Fibroblast of villous mesenchyme (primary cell): ENCODE data around the gene TALDO1. TPM values are rescaled to one million over a fixed set of nuclear protein-coding genes. Genes with fewer than 3 reads are reported as not detected.
"Not testable (repeated sequence)": the region's sequence is repeated elsewhere in the genome, so short reads cannot be mapped to it uniquely, and the experiment has no call there.

Source experiments
- DNase-seq: peaks from one replicate; pipeline ENCODE4 v3.0.0-alpha.2; 2010; ENCODE audit warnings: low read depth
- H3K4me3 ChIP-seq: 2 replicates; pipeline ENCODE4 v1.5.1; 2011; ENCODE audit warnings: low read depth, mild to moderate bottlenecking, low read length
- CTCF ChIP-seq: IDR thresholded peaks from 2 replicates; pipeline ENCODE4 v1.5.1; 2012; ENCODE audit warnings: low read depth, mild to moderate bottlenecking, low read length; ENCODE audit not compliant: insufficient read depth
- total RNA-seq: library from RNA; depleted of rRNA; stranded (reverse); fragments of >200 nt; gene quantifications from 2 replicates; pipeline ENCODE4 v1.2.3, GENCODE V29; 2012

Gene TALDO1
- total RNA-seq, 1 donor: 148 TPM

DNA sequence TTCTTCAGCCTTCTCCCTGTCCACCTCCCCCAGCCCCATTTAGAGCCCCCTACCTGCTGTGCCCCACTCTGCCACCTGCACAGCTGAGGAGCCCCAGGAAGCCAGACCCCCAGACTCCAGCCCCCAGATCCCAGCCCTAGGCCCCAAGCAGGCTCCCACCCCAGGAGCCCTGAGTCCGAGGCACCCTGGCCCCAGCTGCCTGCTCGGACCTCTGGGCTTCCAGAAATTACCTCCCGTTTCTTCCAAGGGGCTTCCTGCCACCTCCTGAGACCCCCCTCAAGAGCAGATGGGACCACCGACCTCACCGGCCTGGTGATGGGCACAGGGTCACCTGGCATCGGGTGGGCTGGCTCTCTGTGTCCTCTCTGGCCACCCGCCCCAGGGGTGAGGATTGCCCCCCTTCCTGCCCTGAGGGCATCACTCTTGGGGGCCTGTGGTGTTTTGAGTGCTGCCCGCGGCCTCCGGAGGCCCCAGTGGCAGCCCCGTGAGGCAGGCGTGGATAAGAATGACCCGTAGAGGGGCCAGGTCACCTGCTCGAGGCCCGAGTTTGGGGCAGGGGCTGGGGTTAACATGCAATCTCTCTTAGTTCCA, 18.3 kb upstream of the TALDO1 start:
- DNase-seq: no peak
- no peak overlapping the region for H3K4me3 ChIP-seq
- no peak for TF ChIP-seq CTCF

DNA sequence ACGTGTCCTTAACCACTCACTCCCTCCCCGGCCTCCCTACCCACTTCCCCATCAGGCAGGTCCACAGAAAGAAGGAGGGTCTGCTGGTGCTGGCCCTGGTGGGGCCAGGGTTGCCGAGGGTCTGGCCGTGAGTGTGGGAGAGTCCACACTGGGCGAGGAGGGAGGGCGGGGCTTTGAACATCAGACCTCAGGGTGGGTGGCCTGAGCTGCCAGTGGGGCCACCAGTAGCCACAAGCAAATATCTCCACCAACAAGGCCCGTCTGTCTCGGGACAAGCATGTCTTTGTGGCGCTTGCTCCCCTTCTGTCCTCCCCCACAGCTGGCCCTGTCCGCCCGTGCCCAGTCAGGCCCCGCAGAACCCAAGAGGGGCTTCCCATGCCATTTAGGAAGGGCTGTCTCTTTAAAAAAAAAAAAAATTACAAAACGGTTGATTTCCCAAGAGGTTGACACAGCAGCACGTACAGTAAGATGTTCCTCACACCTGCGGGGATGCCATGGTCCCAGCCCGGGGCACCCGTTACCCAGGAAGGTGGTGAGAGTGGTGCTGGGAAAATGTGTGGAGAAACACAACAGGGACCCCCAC, 17.7 kb upstream of the TALDO1 start:
- TF ChIP-seq CTCF: no peak
- DNase-seq: no peak
- H3K4me3 ChIP-seq: no peak overlapping the region

- no peak for TF ChIP-seq CTCF
- no peak for DNase-seq
- H3K4me3 ChIP-seq: no peak overlapping the region
Observed at GRCh38 chr11:733072-733471, 14.2 kb upstream of the TALDO1 start.

GRCh38 chr11:734541-734940, 12.7 kb upstream of the TALDO1 start:
- H3K4me3 ChIP-seq, DNase-seq: not testable (repeated sequence)

DNA sequence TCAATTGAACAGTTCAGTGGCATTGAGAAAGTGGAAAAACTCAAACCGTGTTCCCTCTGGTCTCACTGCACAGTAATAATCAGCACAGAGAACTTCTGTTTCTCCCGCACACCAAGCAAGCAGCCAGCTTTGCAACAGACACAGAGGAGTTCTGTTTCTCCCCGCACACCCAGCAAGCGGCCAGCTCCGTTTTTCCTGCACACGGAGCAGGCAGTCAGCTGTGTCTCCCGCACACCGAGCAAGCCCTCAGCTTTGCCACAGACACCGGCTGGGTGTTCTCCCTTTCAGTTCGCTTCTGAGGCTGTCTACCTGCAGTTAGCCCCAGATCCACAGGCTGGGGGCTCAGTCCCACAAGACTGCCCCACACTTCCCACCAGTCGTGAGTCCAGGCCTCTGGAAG, 9.9 kb upstream of the TALDO1 start:
- DNase-seq: no peak
- H3K4me3 ChIP-seq: no peak overlapping the region
- no peak for TF ChIP-seq CTCF

DNA sequence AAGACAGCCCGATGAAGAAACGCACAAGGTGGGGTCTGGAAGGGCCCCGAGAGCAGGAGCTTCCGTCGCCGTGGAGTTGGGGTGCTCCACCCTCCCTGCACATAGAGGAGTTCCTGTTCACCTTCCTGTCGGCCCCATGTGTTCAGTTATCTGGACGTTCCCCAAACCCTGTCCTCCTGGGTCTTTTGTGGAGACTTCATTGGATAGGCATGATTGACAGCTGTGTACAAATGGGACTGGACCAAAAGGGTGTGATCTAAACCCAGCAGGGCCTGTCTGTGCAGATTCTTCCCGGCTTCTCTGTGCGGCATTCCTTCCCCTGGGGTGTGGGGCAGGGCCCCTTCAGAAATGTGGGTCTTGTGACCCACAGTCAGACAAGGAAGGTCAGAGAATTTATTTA, 9.4 kb upstream of the TALDO1 start:
- DNase-seq, H3K4me3 ChIP-seq: not testable (repeated sequence)

GRCh38 chr11:742156-742546, 5.1 kb upstream of the TALDO1 start:
- DNase-seq: no peak
- no peak overlapping the region for H3K4me3 ChIP-seq
- TF ChIP-seq CTCF: no peak

- no peak for TF ChIP-seq CTCF
- H3K4me3 ChIP-seq: no peak overlapping the region
- no peak for DNase-seq
Observed at GRCh38 chr11:742571-743201, 4.6 kb upstream of the TALDO1 start.
